ENCODE measurements around the gene NOPCHAP1. TPM values are rescaled to one million over a fixed set of nuclear protein-coding genes. Genes with fewer than 3 reads are reported as not detected.

NOPCHAP1 gene
- total RNA-seq, 2 experiments from 2014 or later: 32.7 to 34.2 TPM

GRCh38 chr12:105014603-105015002, 28.5 kb downstream of the NOPCHAP1 start:
- CTCF ChIA-PET: interaction anchor here (0.6 to 0.9 kb wide), 2 partner anchors 244 to 634 kb away, joined by 3 read pairs; no protein-coding TSS in a partner anchor
- POLR2A ChIA-PET: no interaction called here

GRCh38 chr12:105015543-105015942, 29.4 kb downstream of the NOPCHAP1 start:
- CTCF ChIA-PET: interaction anchor here (0.9 kb wide), 1 partner anchor 635 kb away, joined by 3 read pairs; no protein-coding TSS in a partner anchor

GRCh38 chr12:105018012-105018411, 31.9 kb downstream of the NOPCHAP1 start:
- ChIA-PET CTCF (no interaction called here), POLR2A (no interaction called here)

More at GRCh38 chr12:105015543-105015942, 29.4 kb downstream of the NOPCHAP1 start:
- POLR2A ChIA-PET: no interaction called here

DNA sequence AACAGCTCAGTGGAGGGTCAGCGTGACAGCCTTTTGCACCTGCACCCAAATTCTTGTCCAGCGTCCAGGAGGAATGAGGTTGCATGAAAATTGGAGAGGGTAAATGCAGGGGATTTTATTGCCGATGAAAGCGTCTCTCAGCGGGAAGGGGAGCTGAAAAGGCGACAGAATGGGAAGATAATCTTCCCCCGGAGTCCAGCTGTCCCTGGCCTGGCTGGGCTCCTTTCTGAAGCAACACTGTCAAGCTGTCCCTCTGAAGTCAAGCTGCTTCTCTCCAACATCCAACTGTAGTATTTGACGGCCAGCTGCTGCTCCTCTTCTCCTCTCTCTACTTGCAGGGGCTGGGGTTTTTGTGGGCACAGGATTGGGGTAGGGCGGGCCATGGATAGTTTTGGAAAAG, 32.7 kb downstream of the NOPCHAP1 start:
- ChIA-PET POLR2A (interaction anchor here (0.6 kb wide), 1 partner anchor 525 kb away, joined by 3 read pairs; no protein-coding TSS in a partner anchor), CTCF (no interaction called here)

DNA sequence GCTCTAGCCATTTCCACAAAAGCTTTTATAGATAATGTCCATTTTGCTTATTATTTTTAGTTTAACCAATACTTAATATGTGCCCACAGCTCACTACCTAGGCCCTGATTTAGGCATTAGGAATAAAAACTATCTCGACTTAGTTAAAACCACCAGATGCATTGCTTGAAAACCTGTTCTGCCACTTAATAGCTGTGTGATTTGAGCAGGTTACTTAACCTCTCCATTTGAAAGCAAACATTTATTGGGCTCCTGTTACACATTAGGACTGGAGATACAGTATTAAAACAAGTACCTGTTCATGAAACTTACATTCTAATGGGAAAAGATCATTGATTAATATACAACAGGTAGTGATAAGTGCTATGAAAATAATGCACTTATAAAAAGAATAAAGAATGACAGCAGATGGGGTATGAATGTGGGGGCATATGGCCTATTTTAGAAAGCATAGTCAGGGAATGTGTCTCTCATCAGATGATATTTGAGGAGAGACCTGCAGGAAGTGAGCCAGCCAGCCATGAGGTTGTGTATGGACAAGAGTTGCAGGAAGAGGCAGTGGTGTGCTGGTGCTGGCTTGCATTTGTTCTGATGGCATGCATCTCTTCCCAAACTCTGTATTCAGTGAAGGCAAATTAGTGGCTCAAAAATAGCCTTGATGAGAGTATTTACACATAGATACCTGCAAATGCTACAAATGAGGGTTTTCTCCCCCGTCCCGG, 34.3 kb downstream of the NOPCHAP1 start:
- ChIA-PET CTCF (no interaction called here), POLR2A (no interaction called here)

DNA sequence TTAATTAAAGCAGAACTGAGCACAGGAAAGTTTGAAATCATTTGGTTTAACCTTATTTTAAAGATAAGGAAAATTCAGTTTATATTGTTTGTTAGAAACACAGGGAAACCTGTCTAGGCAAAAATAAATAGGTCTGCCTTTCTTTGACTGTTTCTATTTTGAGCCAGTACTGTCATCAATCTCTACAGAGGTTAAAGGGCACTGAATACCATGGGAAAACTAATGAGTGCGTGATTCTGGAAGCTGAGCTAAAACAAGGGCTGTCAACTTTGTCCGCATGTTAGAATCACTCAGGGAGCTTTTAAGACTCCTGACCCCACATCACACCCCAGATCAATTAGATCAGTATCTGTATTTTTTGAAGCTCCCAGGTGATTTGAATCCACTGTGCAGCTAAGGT, 38.8 kb downstream of the NOPCHAP1 start:
- CTCF ChIA-PET: no interaction called here

DNA sequence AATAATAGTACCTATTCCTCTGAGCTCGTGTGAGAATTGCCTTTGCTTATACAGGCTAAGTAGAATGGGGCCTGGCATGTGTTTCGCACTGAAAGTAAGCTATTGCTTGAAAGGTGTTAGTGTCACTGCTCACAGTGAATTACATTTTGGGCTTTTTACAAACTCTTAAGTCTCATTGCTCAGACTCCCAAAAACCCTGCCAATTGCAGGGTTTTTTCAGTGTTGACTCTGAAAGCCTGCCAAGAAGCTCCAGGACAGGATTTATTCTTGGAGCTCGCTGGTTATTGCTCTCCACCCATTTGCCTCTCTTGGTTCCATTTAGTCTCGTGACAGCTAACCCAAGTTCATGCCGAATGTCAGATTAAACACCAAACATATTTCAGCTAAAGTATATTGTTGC, 39.8 kb downstream of the NOPCHAP1 start:
- POLR2A ChIA-PET: no interaction called here
- CTCF ChIA-PET: interaction anchor here (1.2 kb wide), 1 partner anchor 644 kb away, joined by 3 read pairs; no protein-coding TSS in a partner anchor

More for the DNA sequence above, 38.8 kb downstream of the NOPCHAP1 start:
- POLR2A ChIA-PET: no interaction called here

DNA sequence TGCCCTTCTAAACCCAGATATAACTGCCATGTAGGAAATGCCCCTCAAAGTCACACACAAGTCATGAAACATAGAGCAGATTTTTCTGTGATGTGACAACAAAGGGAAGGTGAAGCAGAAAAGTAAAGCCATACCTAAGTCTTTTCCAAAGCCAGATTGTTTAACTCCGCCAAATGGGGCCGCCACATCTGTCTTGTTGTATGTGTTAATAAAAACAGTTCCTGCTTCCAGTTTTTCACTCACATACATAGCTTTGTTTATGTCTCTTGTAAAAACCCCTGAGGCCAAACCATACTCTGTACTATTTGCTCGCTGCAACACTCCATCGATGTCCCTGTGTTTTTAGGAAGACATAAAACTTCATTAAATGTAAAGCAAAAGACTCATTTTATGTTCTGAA, 40.3 kb downstream of the NOPCHAP1 start:
- ChIA-PET POLR2A (no interaction called here), CTCF (interaction anchor here (1.2 kb wide), 1 partner anchor 645 kb away, joined by 3 read pairs; no protein-coding TSS in a partner anchor)

- ChIA-PET POLR2A (no interaction called here), CTCF (no interaction called here)
Observed at GRCh38 chr12:105030820-105031807, 45.0 kb downstream of the NOPCHAP1 start.

- POLR2A ChIA-PET: no interaction called here
- CTCF ChIA-PET: no interaction called here
Observed at GRCh38 chr12:105032703-105033357, 46.7 kb downstream of the NOPCHAP1 start.

DNA sequence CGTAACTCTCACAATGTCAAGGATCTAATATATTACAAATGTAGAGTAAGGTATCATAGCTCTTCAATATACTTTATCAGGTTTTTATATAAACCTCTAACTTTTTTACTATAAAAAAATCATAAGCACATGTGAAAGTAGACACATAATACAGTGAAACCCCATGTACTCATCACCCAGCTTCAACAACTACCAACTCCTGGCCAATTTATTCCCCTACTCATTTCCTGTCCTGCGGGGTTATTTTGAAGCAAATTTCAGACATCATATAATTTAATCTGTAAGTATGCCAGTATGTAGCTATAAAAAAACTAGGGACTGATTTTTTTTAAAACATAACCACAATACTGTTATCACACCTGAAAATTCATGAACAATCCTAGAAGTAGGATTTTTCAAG, 47.7 kb downstream of the NOPCHAP1 start:
- ChIA-PET CTCF (no interaction called here), POLR2A (no interaction called here)

Other genes starting within 250 kb of the NOPCHAP1 start
- 1 to 10 TPM; 7.3 to 8.3 TPM for gene SLC41A2, start 28.0 kb upstream of the NOPCHAP1 start, total RNA-seq
- gene ALDH1L2, start 98.1 kb downstream of the NOPCHAP1 start, total RNA-seq: 1 to 10 TPM; 1.4 to 2.2 TPM
- 10 to 100 TPM; 31.1 to 31.3 TPM for gene WASHC4, start 121.4 kb downstream of the NOPCHAP1 start, total RNA-seq
- 10 to 100 TPM; 12.2 to 14.4 TPM for gene APPL2, start 249.9 kb downstream of the NOPCHAP1 start, total RNA-seq